Karpas-422 (cell line): Measurements from ENCODE around the gene GNB1L. TPM values are rescaled to one million over a fixed set of nuclear protein-coding genes. Genes with fewer than 3 reads are reported as not detected.

Experiments
- DNase-seq: peaks from one replicate; pipeline ENCODE4 v3.0.0-alpha.2; 2015
- H2AFZ ChIP-seq: fragments of 200-600 bp; sonication (generic); 2 replicates; pipeline ENCODE4 v1.6.1; 2014; ENCODE audit warnings: antibody characterized with exemption, low read length, mixed read lengths
- H3K27ac ChIP-seq: fragments of 200-600 bp; sonication (generic); 2 replicates; pipeline ENCODE4 v1.5.1; 2014; ENCODE audit warnings: mild to moderate bottlenecking, low read length, moderate library complexity
- H3K27me3 ChIP-seq: fragments of 200-600 bp; sonication (generic); 2 replicates; pipeline ENCODE4 v1.6.1; 2014; ENCODE audit warnings: low read length, mixed read lengths
- H3K36me3 ChIP-seq: fragments of 200-600 bp; sonication (generic); 2 replicates; pipeline ENCODE4 v1.6.1; 2014; ENCODE audit warnings: low read length, mixed read lengths; ENCODE audit not compliant: insufficient read depth
- H3K4me1 ChIP-seq: fragments of 200-600 bp; sonication (generic); 2 replicates; pipeline ENCODE4 v1.6.1; 2014; ENCODE audit warnings: mild to moderate bottlenecking, low read length, mixed read lengths
- H3K4me2 ChIP-seq: fragments of 200-600 bp; sonication (generic); 2 replicates; pipeline ENCODE4 v1.6.1; 2014; ENCODE audit warnings: low read length, low read depth, mild to moderate bottlenecking; ENCODE audit not compliant: poor library complexity, severe bottlenecking
- H3K4me3 ChIP-seq: fragments of 200-600 bp; sonication (generic); 2 replicates; pipeline ENCODE4 v1.5.1; 2014; ENCODE audit warnings: mild to moderate bottlenecking, antibody characterized with exemption, low read length, mixed read lengths
- H3K79me2 ChIP-seq: fragments of 200-600 bp; sonication (generic); 2 replicates; pipeline ENCODE4 v1.6.1; 2014; ENCODE audit warnings: mild to moderate bottlenecking, low read length, mixed read lengths
- H3K9ac ChIP-seq: fragments of 200-600 bp; sonication (generic); 2 replicates; pipeline ENCODE4 v1.6.0; 2014; ENCODE audit warnings: low read length
- H3K9me2 ChIP-seq: fragments of 200-600 bp; sonication (generic), shearing (Covaris generic); replicated peaks from 2 replicates; pipeline ENCODE4 v1.6.0; 2014; ENCODE audit warnings: mild to moderate bottlenecking, low read length, moderate library complexity; ENCODE audit not compliant: insufficient read depth
- H3K9me3 ChIP-seq: fragments of 300-700, 200-600 bp; sonication (generic); 2 replicates; pipeline ENCODE4 v1.6.1; 2014; ENCODE audit warnings: low read length, mixed read lengths
- H4K20me1 ChIP-seq: fragments of 200-600 bp; sonication (generic); 2 replicates; pipeline ENCODE4 v1.6.1; 2014; ENCODE audit warnings: mild to moderate bottlenecking, antibody characterized with exemption, low read length, low read depth; ENCODE audit not compliant: insufficient read depth
- total RNA-seq: library from RNA; depleted of rRNA; stranded (reverse); fragments of >200 nt; shearing (Covaris generic); gene quantifications from 2 replicates; pipeline ENCODE4 v1.2.3, GENCODE V29; 2014; ENCODE audit warnings: low replicate concordance

Gene GNB1L
- total RNA-seq, 1 experiment from 2014 or later = 4.4 TPM

DNA sequence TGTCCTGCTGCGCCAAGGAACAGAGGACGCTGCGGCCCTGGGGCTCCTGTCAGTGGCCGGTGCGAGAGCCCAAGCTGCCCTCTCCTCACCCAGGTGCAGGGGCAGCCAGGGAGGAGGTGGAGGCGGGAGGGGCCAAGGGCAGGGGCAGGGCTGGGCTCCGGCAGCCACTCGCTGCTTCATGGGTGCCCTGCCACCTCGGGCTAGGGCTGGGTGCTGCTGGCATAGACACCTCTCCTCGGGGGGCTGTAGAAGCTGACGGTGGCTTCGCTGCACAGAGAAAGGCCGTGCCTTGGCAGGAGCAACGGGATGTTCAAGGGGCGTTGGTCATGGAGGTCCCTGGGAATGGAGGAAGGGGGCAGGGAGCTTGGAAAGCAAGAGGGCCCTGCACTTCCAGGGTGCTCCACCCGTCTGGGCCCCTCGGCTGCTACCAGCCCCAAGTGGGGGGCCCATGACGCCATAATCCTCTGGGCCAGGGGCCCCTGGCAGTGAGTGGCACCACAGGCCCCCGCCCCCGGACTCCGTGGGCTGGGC is 95.7 kb downstream of the GNB1L start:
- H2AFZ ChIP-seq = no peak overlapping the region
- H3K4me3 ChIP-seq = no peak overlapping the region
- no peaks in the 10 kb centered on the region for H3K27me3 ChIP-seq
- H3K79me2 ChIP-seq = no peaks in the 10 kb centered on the region
- no peaks in the 10 kb centered on the region for H3K9me2 ChIP-seq
- H4K20me1 ChIP-seq = no peaks in the 10 kb centered on the region; the same call in 1 of the 2 replicates
- DNase-seq = no peak
- H3K36me3 ChIP-seq = no peaks in the 10 kb centered on the region
- H3K9me3 ChIP-seq = no peaks in the 10 kb centered on the region
- no peak overlapping the region for H3K9ac ChIP-seq
- peaks cover 13% of the 10 kb centered on the region for H3K4me1 ChIP-seq
- H3K27ac ChIP-seq = no peak overlapping the region
- no peak overlapping the region for H3K4me2 ChIP-seq

DNA sequence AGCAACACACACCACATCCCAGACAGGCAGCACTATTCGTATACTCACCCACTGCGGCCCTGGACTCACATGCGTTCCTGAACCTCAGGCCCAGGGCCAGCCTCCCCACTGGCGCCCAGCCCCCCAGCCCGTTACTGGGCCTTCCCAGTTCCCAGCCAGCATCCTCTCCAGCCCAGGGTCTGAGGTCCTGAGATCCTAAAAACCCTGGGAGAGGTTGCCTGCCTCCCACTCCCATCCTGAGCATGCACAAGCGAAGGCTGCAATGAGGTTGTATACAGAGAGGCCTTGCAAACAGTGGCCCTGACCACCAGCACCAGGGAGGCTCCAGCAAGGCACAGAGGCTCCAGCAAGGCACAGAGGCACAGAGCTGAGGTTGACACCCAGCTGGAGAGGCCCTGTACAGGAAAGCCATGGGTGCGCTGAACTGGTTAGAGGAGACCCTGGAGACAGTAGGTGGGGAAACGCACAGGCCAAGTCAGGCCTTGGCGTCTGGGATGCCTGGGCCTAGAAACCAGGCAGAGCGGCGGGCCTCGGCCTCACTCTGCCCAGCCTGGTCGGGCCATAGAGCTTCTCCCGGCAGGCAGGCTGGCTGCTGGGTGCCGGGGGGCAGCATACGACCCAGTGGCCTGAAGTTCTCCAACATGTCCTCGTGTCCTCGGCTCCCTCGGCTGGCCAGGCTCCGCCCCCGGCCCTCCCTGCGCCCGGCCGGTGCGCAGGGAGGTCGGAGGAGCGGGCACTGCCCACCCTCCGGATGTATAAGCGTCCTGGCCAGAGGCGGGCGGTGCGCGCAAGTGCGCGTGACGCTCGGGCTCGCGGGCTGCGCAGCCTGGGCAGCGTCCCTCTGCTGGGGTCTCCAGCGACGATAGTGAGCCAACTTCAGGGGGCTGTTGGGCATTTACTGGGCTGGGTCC is 96.4 kb downstream of the GNB1L start:
- Histone ChIP-seq H4K20me1 (no peaks in the 10 kb centered on the region; the same call in 1 of the 2 replicates), H3K27me3 (no peaks in the 10 kb centered on the region), H3K9ac (no peak overlapping the region), H3K27ac (no peak overlapping the region), H3K79me2 (no peaks in the 10 kb centered on the region), H3K4me2 (no peak overlapping the region), H3K36me3 (no peaks in the 10 kb centered on the region), H3K9me2 (no peaks in the 10 kb centered on the region), H2AFZ (no peak overlapping the region), H3K9me3 (no peaks in the 10 kb centered on the region), H3K4me1 (peaks cover 13% of the 10 kb centered on the region), H3K4me3 (no peak overlapping the region)
- DNase-seq = no peak

DNA sequence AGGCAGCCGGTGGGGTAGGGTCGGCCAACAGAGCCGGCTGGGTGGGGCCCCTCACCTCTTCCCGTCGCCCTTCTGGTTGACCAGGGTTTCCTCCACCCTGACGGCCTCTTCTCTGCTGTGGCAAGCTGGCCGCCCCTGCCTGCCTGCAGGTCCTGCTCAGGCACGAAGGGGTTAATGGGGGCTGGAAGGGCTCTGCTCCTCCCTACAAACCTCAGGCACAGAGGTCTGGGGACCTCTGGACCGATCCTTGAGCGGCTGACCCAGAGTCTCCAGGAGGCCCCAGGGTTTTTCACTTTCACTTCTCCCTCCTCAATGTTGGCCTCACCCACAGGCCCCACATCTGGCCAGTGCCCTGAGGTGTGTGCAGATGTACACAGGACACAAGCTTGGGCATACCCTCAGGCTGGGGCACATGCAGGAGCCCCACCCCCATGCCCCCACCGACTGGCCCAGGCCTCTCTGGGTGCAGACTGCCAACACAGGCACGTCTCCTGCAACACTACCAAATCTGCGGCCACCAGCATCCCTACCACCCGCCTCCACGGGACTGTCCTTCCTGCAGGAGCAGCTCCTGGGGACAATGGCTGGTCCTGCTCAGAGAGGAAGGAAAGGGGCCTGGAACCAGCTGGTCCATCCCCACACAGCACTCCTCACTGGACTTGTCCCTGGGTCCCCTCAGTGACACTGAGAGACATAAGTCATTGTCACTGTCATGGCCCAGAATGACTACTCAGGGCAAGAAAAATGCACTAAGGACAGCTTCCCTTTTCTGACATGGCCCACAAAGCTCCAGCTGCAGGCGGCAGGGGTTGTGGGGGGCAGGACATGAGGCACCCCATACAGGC is 97.3 kb downstream of the GNB1L start:
- Histone ChIP-seq H3K27me3 (no peaks in the 10 kb centered on the region), H3K36me3 (no peaks in the 10 kb centered on the region), H3K4me2 (peak overlapping the region; percentile 42), H4K20me1 (no peaks in the 10 kb centered on the region; the same call in 1 of the 2 replicates), H3K79me2 (no peaks in the 10 kb centered on the region), H3K9me2 (no peaks in the 10 kb centered on the region), H3K4me1 (peaks cover 13% of the 10 kb centered on the region), H2AFZ (no peak overlapping the region), H3K9ac (no peak overlapping the region), H3K27ac (no peak overlapping the region), H3K9me3 (no peaks in the 10 kb centered on the region), H3K4me3 (no peak overlapping the region)
- DNase-seq = peak; percentile 57

DNA sequence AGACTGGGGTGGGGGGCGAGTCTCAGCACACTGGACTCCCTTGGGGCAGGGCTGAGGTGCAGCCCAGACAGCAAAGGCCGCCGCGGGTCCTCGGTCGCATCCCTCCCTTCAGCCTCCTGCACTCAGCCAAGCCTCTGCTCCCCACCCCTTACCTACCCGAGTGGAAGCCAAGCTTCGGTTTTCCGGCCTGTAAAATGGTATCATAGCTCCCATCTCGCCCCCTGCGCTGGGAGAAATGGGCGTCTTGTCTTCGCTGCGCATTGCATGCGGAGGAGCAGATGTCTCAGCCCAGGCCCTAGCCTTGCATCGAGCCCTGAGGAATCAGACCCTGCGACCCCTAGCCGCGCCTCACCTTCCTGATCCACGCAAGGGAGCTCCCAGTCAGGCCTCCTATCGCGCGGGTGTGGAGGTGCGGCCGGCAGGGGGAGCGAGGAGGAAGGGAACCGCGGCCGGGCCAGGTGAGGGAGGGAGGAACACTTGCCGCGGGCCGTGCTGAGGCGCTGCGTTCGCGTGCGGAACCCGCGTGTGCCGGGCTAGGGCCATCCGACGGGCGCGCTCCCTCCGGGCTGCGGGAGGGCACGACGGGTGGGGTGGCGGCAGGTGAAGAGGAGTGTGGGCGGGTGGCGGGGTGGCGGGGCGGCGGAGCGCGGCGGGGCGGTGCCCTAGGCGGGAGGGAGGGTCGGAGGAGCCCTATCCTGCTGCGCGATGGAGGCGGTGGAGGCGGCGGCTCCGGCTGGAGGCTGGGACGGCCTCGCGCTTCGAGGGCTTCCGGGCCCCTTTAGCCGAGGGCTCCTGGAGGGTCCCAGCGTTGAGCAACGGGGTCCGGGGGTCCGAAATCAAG is 98.2 kb downstream of the GNB1L start:
- H3K4me3 ChIP-seq = no peak overlapping the region
- H3K27ac ChIP-seq = no peak overlapping the region
- H3K4me1 ChIP-seq = peaks cover 13% of the 10 kb centered on the region
- H3K4me2 ChIP-seq = peak overlapping the region; percentile 42
- H2AFZ ChIP-seq = no peak overlapping the region
- no peak overlapping the region for H3K9ac ChIP-seq
- DNase-seq = peak; percentile 83
- no peaks in the 10 kb centered on the region for H3K9me2 ChIP-seq
- no peaks in the 10 kb centered on the region for H3K27me3 ChIP-seq
- H4K20me1 ChIP-seq = no peaks in the 10 kb centered on the region; the same call in 1 of the 2 replicates
- no peaks in the 10 kb centered on the region for H3K79me2 ChIP-seq
- no peaks in the 10 kb centered on the region for H3K9me3 ChIP-seq
- H3K36me3 ChIP-seq = no peaks in the 10 kb centered on the region

DNA sequence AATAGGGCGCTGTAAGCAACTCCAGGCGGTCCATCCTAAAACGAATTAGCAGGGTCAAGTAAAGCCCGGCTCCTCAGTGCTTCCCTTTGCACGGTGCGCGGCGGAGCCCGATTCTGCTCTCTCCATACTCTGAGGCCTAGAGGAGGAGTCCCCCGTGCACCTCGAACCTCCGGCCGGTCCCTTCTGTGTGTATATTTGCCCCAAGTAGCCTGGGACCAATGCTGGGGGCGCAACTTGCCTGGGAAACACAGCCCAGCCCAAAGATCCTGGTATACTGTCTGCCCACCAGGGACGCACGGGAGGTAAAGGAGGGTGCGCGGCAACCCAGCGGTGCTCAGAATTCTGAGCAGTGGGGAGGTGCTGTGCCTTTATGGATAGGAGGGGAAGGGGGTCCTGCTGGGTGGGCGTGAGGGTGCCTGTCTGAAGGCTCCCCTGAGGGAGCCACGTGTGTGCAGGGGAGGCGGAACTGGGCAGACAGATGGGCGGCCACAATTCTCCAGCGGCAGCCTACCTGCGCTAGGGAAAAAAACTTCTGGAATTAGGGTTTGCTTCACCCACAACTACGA is 98.9 kb downstream of the GNB1L start:
- DNase-seq = no peak
- Histone ChIP-seq H3K4me1 (peaks cover 13% of the 10 kb centered on the region), H3K9me2 (no peaks in the 10 kb centered on the region), H3K27ac (no peak overlapping the region), H2AFZ (no peak overlapping the region), H3K9me3 (no peaks in the 10 kb centered on the region), H3K4me3 (no peak overlapping the region), H3K4me2 (no peak overlapping the region), H3K79me2 (no peaks in the 10 kb centered on the region), H3K36me3 (no peaks in the 10 kb centered on the region), H3K9ac (no peak overlapping the region), H4K20me1 (no peaks in the 10 kb centered on the region; the same call in 1 of the 2 replicates), H3K27me3 (no peaks in the 10 kb centered on the region)

DNA sequence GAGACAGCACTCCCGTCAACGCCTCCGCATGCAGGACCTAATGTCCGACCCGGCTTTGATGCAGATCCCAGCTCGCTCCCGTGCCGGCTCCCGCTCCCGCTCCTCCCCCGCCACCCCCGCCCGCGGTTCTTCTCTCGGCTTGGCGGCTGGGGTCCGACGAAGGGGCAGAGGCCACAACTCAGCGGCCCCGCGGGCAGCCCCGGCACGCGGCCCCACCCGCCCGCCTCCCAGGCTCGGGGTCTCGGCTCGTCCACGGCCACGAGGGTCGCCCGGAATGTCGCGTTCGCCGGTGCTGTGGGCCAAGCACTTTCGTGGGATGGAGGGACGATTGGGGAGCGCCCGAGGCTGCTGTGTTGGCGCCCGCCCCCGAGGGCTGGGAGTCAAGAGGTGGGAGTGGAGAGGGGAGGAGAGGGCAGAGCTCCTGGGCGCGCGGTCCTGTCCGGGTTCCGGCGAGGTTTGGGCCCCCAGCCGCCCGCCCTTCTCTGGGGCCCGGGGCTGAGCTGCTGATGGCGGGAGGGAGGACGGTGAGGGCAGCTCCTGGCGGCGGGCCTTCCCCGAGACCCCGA is 99.4 kb downstream of the GNB1L start:
- no peak overlapping the region for H3K4me2 ChIP-seq

DNA sequence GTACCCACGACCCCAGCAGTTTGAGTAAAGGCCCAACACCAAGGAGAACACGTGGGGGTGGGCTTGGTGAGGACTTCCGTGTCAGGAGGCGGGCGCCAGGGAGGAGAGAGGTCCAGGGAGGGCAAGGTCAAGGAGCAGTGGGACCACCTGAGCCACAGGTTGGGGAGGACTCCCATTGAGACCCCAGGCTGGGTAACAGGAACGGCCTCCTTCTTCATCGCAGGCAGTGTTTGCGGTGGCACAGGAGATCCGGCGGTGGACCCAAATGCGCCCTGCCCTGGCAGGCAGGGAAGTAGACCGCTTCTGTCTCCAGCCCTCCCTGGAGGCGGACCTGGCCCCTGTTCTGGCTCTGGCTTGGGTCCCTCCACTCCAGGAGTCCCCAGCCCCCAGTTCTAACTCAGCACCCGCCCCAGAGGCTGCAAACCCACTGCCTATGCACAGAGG is 100.0 kb downstream of the GNB1L start:
- H3K4me3 ChIP-seq = no peak overlapping the region
- H3K9ac ChIP-seq = no peak overlapping the region
- H3K79me2 ChIP-seq = no peaks in the 10 kb centered on the region
- no peaks in the 10 kb centered on the region for H3K27me3 ChIP-seq
- no peaks in the 10 kb centered on the region for H3K9me3 ChIP-seq
- DNase-seq = no peak
- H3K9me2 ChIP-seq = no peaks in the 10 kb centered on the region
- no peaks in the 10 kb centered on the region for H3K36me3 ChIP-seq
- no peak overlapping the region for H3K27ac ChIP-seq
- peaks cover 13% of the 10 kb centered on the region for H3K4me1 ChIP-seq
- H2AFZ ChIP-seq = no peak overlapping the region
- H3K4me2 ChIP-seq = no peak overlapping the region
- H4K20me1 ChIP-seq = no peaks in the 10 kb centered on the region; the same call in 1 of the 2 replicates

More for the DNA sequence above, 99.4 kb downstream of the GNB1L start:
- DNase-seq = no peak
- Histone ChIP-seq H3K79me2 (no peaks in the 10 kb centered on the region), H3K9ac (no peak overlapping the region), H3K9me3 (no peaks in the 10 kb centered on the region), H3K27me3 (no peaks in the 10 kb centered on the region), H4K20me1 (no peaks in the 10 kb centered on the region; the same call in 1 of the 2 replicates), H3K9me2 (no peaks in the 10 kb centered on the region), H3K27ac (no peak overlapping the region), H3K4me3 (no peak overlapping the region), H3K4me1 (peaks cover 13% of the 10 kb centered on the region), H2AFZ (no peak overlapping the region), H3K36me3 (no peaks in the 10 kb centered on the region)
